Vagina (tissue), 2 donors: ENCODE data around the gene ZBTB20.

Experiments
- CTCF ChIP-seq, 3 experiments: fragments of 450-650 bp in 2 of 3; fragments of 200-600 bp in 1 of 3; sonication (generic) in 1 of 3; IDR thresholded peaks; one replicate each; pipeline ENCODE4 v1.5.1; 2017 to 2019; ENCODE audit warnings: antibody characterized with exemption in 3 of 3, mild to moderate bottlenecking in 2 of 3, moderate library complexity in 2 of 3
- POLR2A ChIP-seq, 2 donors: fragments of 450-650 bp; IDR thresholded peaks; one replicate each; pipeline ENCODE4 v1.6.1; 2017; ENCODE audit warnings: antibody characterized with exemption in 2 of 2, mild to moderate bottlenecking in 2 of 2, moderate library complexity in 2 of 2
- POLR2AphosphoS5 ChIP-seq, 2 donors: sonication (generic); formaldehyde crosslinking; IDR thresholded peaks; one replicate each; pipeline ENCODE4 v1.9.0; 2017; ENCODE audit warnings: antibody characterized with exemption in 2 of 2, mild to moderate bottlenecking in 2 of 2, low read depth in 1 of 2; ENCODE audit not compliant: insufficient read depth in 1 of 2

GRCh38 chr3:115146032-115146417, 1.1 kb downstream of the ZBTB20 start:
- TF ChIP-seq POLR2A (IDR thresholded peaks at IDR 0.05) (no peak), CTCF (IDR thresholded peaks at IDR 0.05) (no peak), POLR2AphosphoS5 (IDR thresholded peaks at IDR 0.05; ENCODE audit: insufficient read depth in 1 of 2, low read depth in 1 of 2) (peak in 1 of 2 donors; percentile 38)
